HG03060 (cell line): ENCODE measurements around the gene APBA2.
"Not testable (repeated sequence)": the region's sequence is repeated elsewhere in the genome, so short reads cannot be mapped to it uniquely, and the experiment has no call there.

ENCODE experiments used
- ATAC-seq: cut with Tn5 transposase; IDR thresholded peaks from one replicate; pipeline ENCODE4 v1.9.1; 2021; ENCODE audit warnings: low read depth, moderate number of reproducible peaks; ENCODE audit not compliant: unreplicated experiment

Gene APBA2

GRCh38 chr15:28876845-28877185, 9.0 kb upstream of the APBA2 start:
- no peak for ATAC-seq

DNA sequence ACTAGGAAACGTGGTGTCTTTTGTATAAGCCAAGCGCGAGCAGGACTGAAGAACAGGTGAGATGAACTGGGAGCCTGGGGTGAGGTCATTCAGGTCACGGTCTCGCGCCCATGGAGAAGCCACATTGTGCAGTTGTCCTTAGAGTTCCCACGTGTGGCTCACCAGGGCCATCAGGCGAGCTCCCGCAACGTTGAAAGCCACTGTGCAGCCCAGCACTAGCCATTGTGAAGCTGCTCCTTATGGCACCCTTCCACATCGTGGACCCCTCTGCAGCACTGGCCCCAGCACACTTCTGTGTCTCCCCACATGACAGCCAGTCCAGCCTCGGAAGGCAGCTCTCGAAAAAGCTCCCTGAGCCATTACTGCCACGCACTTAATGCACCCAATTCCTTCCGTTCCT, 7.6 kb upstream of the APBA2 start:
- ATAC-seq, result no peak

GRCh38 chr15:28879551-28879950, 6.2 kb upstream of the APBA2 start:
- ATAC-seq, result no peak

GRCh38 chr15:28880680-28881079, 5.1 kb upstream of the APBA2 start:
- no peak for ATAC-seq

GRCh38 chr15:28881170-28881569, 4.6 kb upstream of the APBA2 start:
- no peak for ATAC-seq

- ATAC-seq, result no peak
Observed at GRCh38 chr15:28881600-28881999, 4.2 kb upstream of the APBA2 start.

DNA sequence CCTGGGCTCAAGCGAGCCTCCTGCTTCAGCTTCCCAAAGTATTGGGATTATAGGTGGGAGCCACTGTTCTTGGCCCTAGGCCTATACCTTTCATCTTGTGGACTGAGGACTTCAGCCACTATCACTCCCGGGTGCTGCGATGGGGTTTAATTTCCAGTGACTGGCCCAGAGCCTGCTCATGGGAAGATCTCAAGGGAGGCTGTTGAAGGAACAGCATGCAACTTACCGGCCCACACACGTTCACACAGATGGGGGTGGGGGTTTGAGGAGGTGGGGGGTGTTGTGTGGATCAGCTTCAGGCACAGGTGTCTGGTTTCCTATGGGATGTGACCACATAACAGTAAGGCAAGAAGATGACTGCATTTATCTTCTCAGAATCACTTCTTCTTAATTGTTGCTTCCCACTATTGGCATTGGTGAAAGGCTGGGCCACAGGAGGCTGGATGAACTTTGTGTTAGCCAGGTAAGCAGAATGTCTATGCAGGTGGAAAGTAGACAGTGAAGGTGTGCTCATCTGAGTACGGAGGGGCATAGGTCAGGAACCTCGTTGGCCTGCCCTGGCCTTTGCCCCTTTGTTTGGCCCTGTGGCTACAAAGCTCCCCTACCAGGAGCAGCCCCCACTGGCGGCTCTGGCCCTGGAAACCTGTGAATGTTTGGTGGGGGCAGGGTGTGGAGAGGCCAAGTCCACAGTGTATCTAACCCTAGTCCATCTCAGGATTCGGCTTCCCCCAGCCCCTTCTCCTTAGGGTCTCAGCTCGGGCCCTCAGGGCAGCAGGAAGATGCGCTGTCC, 1.4 kb upstream of the APBA2 start:
- no peak for ATAC-seq

DNA sequence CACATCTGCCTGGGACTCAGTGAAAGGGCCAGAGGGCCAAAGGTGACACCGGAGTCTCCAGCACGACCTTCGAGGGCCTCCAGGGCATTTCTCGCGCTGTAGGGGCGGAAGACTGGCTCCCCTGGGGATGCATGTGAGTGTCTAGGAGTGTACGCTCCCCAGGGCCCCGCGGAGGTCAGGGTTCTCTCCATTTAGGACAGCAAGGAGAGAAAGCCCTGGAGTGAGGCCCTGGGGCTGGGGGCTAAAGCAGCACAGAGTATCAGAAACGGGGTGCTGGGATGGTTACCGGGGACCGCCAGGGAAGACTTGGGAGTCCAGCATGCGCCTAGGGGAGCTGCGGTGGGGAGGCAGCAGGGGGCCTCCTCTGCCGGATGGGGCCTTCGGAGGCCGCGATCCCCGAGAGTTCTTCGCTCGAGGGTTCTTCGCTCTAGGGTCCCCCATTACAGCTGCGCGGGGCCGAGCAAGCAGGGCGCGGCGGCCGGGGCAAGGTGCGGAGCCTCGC, 595 bp upstream of the APBA2 start:
- no peak for ATAC-seq

- no peak for ATAC-seq
Observed at GRCh38 chr15:28886431-28887338, 911 bp downstream of the APBA2 start.

DNA sequence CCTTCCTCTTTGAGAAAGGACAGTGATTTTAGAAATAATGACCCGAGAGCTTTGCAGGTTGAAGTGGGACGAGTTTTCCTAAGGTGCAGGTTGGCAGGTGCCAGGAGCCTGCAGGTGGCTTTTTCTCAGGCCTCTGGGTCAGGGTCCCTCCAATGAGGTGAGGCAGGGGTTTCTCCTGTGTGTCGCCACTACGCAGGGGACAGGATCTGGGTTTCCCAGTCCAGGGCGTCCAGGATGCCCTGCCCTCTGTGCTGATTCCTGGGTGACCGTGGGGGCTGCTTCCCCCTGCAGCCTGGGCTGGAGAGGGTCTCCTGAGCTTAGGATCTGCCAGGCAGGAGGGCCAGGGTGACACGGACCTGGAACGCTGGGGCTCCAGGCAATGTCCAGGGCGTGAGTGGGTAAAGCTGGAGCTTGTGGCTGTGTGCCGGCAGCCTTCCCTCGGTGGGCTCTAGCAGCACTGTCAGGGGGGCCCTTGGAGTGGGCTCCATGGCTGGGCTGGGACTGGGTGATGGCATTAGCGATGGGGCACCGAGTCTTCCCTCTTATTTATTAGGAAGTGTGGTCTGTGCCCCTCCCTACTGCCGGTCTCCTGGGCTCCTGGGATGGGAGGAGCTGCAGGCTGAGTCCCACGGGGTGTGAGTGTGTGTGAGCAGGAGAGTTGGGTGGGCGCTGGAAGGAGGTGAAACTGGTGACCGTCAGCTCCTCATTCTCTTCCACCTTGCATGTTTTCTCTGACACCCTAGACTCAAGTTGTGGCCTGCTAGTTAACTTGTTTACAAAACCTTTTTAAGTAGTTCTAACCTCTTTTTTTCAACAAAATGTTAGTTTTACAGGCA, 1.8 kb downstream of the APBA2 start:
- no peak for ATAC-seq

- no peak for ATAC-seq
Observed at GRCh38 chr15:28888302-28888894, 2.6 kb downstream of the APBA2 start.

GRCh38 chr15:28888900-28889299, 3.1 kb downstream of the APBA2 start:
- no peak for ATAC-seq

DNA sequence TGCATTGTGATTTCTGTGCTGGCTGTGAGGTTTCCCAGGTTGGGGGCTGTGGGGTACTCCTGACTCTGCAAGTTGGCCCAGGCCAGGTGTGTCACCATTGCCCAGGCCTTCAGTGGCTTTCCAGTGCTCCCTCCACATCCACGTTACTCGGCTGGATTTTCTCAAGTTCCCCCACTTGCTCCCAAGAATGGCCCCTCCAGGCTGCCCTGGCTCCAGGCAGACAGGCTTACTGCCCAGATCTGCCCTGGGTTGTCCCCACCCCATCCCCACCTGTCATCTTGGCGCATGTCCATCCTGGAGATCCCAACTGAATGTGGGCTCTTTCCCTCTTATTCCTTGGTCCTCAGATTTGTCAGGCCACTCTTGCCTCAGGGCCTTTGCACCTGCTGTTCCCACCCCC, 3.6 kb downstream of the APBA2 start:
- no peak for ATAC-seq

- not testable (repeated sequence) for ATAC-seq
Observed at GRCh38 chr15:28889871-28890270, 4.1 kb downstream of the APBA2 start.

DNA sequence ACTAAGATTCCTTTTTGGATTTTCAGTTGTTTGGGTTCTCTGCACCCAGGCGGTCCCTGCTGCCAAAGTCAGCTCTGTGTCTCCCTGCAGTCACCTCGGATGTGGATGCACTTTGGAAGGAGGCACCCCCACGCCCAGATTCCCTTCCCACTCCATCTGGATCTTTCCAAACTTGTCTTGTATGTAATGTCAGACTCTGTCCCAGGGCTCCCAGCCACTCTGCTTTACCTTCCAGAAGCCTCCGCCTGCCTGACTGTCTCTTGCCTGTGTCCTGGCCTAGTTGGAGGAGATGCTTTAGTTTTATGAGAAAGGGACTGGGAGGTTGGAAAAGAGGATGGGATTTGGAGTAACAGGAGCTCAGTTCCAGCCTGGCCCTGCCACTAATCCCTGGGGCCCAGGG, 4.5 kb downstream of the APBA2 start:
- ATAC-seq, result not testable (repeated sequence)

- ATAC-seq, result no peak
Observed at GRCh38 chr15:28890711-28891495, 5.1 kb downstream of the APBA2 start.

DNA sequence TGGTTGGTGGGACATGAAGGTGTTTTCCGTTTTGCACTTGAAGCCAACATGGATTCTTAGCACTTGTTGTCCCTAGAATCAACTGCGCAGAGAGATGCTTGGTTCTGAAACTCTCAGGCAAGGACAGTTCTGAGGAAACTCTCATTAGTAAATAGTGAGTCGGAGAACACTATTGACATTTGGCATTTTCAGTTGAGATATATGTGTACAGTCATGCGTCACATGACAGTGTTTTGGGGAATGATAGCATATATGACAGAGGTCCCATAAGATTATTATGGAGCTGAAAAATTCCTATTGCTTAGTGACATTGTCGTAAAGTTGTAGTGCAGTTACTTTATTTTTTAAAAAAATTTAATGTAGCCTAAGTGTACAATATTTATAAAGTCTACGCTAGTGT, 5.8 kb downstream of the APBA2 start:
- no peak for ATAC-seq

DNA sequence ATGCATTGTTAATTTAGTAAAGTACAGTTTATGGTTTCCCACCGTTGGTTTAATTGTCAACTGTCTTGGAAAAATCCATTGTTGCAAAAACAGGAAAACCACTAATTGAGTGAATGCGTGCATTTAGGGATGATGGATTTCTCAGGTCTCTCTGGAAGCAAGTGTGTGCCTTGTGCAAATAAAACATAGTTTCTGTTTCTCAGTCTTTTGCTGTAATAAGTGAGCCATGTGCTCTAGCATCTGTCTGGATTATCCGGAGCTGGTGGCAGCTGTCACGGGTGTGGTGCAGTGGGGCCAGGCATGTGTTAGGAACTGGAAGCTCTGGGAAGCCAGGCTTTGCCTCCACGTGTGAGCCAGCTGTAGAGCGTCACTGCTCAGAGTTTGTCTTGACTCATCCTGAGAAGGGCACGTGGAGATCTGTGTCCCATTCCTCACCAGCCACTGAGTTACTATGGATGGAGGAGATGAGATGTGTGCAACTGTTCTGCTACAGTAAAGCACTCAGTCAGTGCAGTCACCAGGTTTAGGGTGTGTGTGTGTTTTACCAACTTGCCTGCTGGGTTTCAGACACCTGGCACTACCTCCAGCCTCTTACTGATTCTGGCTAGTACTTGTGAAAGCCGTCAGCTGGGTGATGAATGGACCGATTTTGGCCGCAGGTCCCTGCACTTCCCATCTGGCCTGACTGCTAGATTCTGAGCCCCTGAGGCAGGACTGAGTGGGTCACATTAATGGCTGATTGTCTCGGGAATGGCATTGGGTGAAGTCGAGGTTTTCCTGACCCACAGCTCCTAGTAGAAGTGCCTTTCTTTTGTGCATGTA, 7.2 kb downstream of the APBA2 start:
- ATAC-seq, result no peak

DNA sequence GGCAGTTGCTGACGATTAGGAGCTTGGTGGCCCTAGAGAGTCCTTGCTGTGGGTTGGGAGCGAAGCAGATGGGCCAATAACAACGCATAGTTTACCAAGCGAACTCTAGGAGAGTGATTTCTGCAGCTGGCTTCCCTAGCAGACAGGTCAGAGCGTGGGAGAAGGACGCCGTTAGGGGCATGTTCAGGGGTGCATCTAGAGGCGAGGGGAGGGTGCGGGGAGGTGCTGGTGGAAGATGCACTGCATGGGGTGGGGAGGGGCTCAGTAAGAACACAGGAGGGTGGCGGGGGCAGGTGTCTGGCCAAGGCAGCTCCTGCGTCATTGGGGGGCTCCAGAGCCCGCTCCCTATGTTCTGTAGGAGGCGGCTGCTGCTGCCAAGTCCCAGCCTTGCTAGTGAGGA, 8.9 kb downstream of the APBA2 start:
- no peak for ATAC-seq
